HCT116 (cell line): Measurements from ENCODE around the gene FAM221B.

ENCODE experiments used
- ATF3 ChIP-seq: IDR thresholded peaks from 2 replicates; pipeline ENCODE4 v1.6.1; 2012
- CTCF ChIP-seq, 3 experiments: fragments of 200-600 bp in 1 of 3; sonication (generic) in 1 of 3; IDR thresholded peaks in 2 of 3; conservative IDR thresholded peaks in 1 of 3; 2 replicates each; pipeline ENCODE4 v1.5.1; 2012 to 2017; ENCODE audit warnings: low read depth in 2 of 3, low read length in 2 of 3, antibody characterized with exemption in 1 of 3, borderline replicate concordance in 1 of 3, control low read depth in 1 of 3, mild to moderate bottlenecking in 1 of 3, mixed read lengths in 1 of 3, mixed run types in 1 of 3, moderate library complexity in 1 of 3; ENCODE audit not compliant: insufficient read depth in 1 of 3
- EGR1 ChIP-seq: IDR thresholded peaks from 2 replicates; pipeline ENCODE4 v1.6.1; 2012; ENCODE audit warnings: low read depth
- ELF1 ChIP-seq: IDR thresholded peaks from 2 replicates; pipeline ENCODE4 v1.6.1; 2012; ENCODE audit warnings: low read depth, borderline replicate concordance
- EZH2 ChIP-seq: fragments of 200-600 bp; sonication (generic); IDR thresholded peaks from 2 replicates; pipeline ENCODE4 v1.6.1; 2017; ENCODE audit warnings: antibody characterized with exemption, mixed run types
- JUND ChIP-seq: IDR thresholded peaks from 2 replicates; pipeline ENCODE4 v1.6.1; 2012
- POLR2A ChIP-seq: IDR thresholded peaks from 2 replicates; pipeline ENCODE4 v1.7.0; 2011; ENCODE audit warnings: borderline replicate concordance; ENCODE audit not compliant: insufficient read depth, insufficient read length; ENCODE audit errors: extremely low read depth
- POLR2AphosphoS5 ChIP-seq: IDR thresholded peaks from 2 replicates; pipeline ENCODE4 v1.6.1; 2011; ENCODE audit warnings: mild to moderate bottlenecking, low read depth, low read length, moderate library complexity
- ZBTB33 ChIP-seq: IDR thresholded peaks from 2 replicates; pipeline ENCODE4 v1.6.1; 2011; ENCODE audit warnings: mild to moderate bottlenecking, low read length, moderate library complexity; ENCODE audit not compliant: insufficient replicate concordance; ENCODE audit errors: extremely low read depth
- ZNF274 ChIP-seq: fragments of 200-500 bp; sonication (Bioruptor generic); IDR thresholded peaks from 2 replicates; pipeline ENCODE4 v1.6.1; 2014; ENCODE audit warnings: mild to moderate bottlenecking, low read depth, low read length, inconsistent platforms

GRCh38 chr9:35869621-35870216 is 41.2 kb upstream of the FAM221B start:
- TF ChIP-seq EZH2 (no peak), CTCF (IDR thresholded peaks at IDR 0.05 in 2 of 3, conservative IDR thresholded peaks at IDR 0.05 in 1 of 3; ENCODE audit: borderline replicate concordance in 1 of 3, insufficient read depth in 1 of 3, low read depth in 2 of 3, low read length in 2 of 3) (no peak), POLR2A (no peak), ZBTB33 (no peak), ATF3 (no peak), JUND (no peak), POLR2AphosphoS5 (no peak), ZNF274 (no peak), EGR1 (no peak), ELF1 (no peak)
